K562 (cell line): ENCODE data around the gene WBP2NL. TPM values are rescaled to one million over a fixed set of nuclear protein-coding genes. Genes with fewer than 3 reads are reported as not detected.

Experiments used
- ATAC-seq: fragments of 200-7000 bp; cut with Tn5 transposase; 3 replicates; pipeline ENCODE4 v1.9.1; 2020; ENCODE audit warnings: moderate library complexity
- BruUV-seq: library from RNA; stranded (reverse); fragments of 400-500 nt; replicated peaks from 2 replicates; lab custom pipeline; 2021; lab: Mats Ljungman, UMichigan
- CTCF ChIA-PET: fragments of 300-600 bp; formaldehyde crosslinking; extraction: SDS; loops from one replicate; lab custom pipeline; 2021; ENCODE audit warnings: low intra/inter-chr PET ratio; lab: Yijun Ruan, JAX
- POLR2A ChIA-PET: fragments of 300-600, 350-650 bp; sonication (Branson Sonifier 250); formaldehyde crosslinking; extraction: SDS; loops from one replicate; lab custom pipeline; 2021; ENCODE audit warnings: antibody characterized with exemption, inconsistent platforms; lab: Yijun Ruan, JAX
- DNase-seq, 4 experiments: peaks; one replicate each; pipeline versions ENCODE4 v3.0.0 to v3.0.0-alpha.2; 2011 to 2018; ENCODE audit warnings: low spot score in 3 of 4, mixed read lengths in 3 of 4; ENCODE audit errors: extremely low read depth in 1 of 4
- FAIRE-seq: peaks from 2 replicates; lab custom pipeline; 2011; peaks lifted over from hg19 to GRCh38; lab: Jason Lieb, UNC
- H2AFZ ChIP-seq: 2 replicates; pipeline ENCODE4 v1.6.0; 2011; ENCODE audit warnings: low read depth, low read length, control low read depth, inconsistent platforms
- H3K27ac ChIP-seq: fragments of 200-600 bp; 3 replicates; pipeline ENCODE4 v1.8.0; 2011; ENCODE audit warnings: low read depth, mild to moderate bottlenecking, control low read depth, inconsistent platforms, low read length, moderate library complexity, mixed read lengths; ENCODE audit errors: extremely low read depth
- H3K27me3 ChIP-seq, 2 experiments: fragments of 300-600 bp in 1 of 2; 2 replicates in 1 of 2; 3 replicates in 1 of 2; pipeline versions ENCODE4 v1.6.0 to v1.8.0; 2011; ENCODE audit warnings: inconsistent platforms in 2 of 2, low read length in 2 of 2, mild to moderate bottlenecking in 1 of 2, mixed read lengths in 1 of 2, moderate library complexity in 1 of 2; ENCODE audit not compliant: control insufficient read depth in 2 of 2, insufficient read depth in 2 of 2
- H3K36me3 ChIP-seq: fragments of 300-600 bp; 3 replicates; pipeline ENCODE4 v1.8.0; 2011; ENCODE audit warnings: mild to moderate bottlenecking, low read length, inconsistent platforms; ENCODE audit not compliant: control insufficient read depth, insufficient read depth
- H3K4me1 ChIP-seq, 2 experiments: fragments of 200-600 bp in 1 of 2; replicated peaks in 1 of 2; 2 replicates in 1 of 2; 3 replicates in 1 of 2; pipeline versions ENCODE4 v1.5.1 to v1.8.0; 2011; ENCODE audit warnings: inconsistent platforms in 2 of 2, low read length in 2 of 2, mild to moderate bottlenecking in 1 of 2, mixed read lengths in 1 of 2, moderate library complexity in 1 of 2; ENCODE audit not compliant: control insufficient read depth in 2 of 2, insufficient read depth in 2 of 2
- H3K4me2 ChIP-seq: 2 replicates; pipeline ENCODE4 v1.6.1; 2011; ENCODE audit warnings: low read length, control low read depth, inconsistent platforms, mixed read lengths; ENCODE audit not compliant: insufficient read depth
- H3K4me3 ChIP-seq: fragments of 200-600 bp; sonication (generic), shearing (Covaris generic); 2 replicates; pipeline ENCODE4 v1.5.1; 2016; ENCODE audit warnings: control low read depth, inconsistent platforms
- H3K79me2 ChIP-seq: fragments of 200-600 bp; 3 replicates; pipeline ENCODE4 v1.8.0; 2011; ENCODE audit warnings: low read length, inconsistent platforms; ENCODE audit not compliant: control insufficient read depth, insufficient read depth
- H3K9ac ChIP-seq, 2 experiments: 2 replicates each; pipeline versions ENCODE4 v1.6.0 to v1.6.1; 2011; ENCODE audit warnings: low read depth in 2 of 2, low read length in 2 of 2, control low read depth in 1 of 2, inconsistent platforms in 1 of 2, mild to moderate bottlenecking in 1 of 2, mixed read lengths in 1 of 2; ENCODE audit not compliant: insufficient read depth in 1 of 2
- H3K9me1 ChIP-seq: one replicate; pipeline ENCODE4 v1.6.0; 2011; ENCODE audit warnings: inconsistent platforms, mild to moderate bottlenecking, low read length, moderate library complexity; ENCODE audit not compliant: control insufficient read depth, insufficient read depth
- H3K9me3 ChIP-seq: replicated peaks from 2 replicates; pipeline ENCODE4 v1.5.1; 2011; ENCODE audit warnings: low read depth, low read length, inconsistent platforms; ENCODE audit not compliant: control insufficient read depth, insufficient read depth
- H4K20me1 ChIP-seq: replicated peaks from 2 replicates; pipeline ENCODE4 v1.6.1; 2011; ENCODE audit warnings: low read length, inconsistent platforms, mixed read lengths; ENCODE audit not compliant: control insufficient read depth, insufficient read depth
- CHD7 ChIP-seq: fragments of 200-600 bp; sonication (generic); IDR thresholded peaks from one replicate; pipeline ENCODE4 v1.6.1; 2012; ENCODE audit warnings: mild to moderate bottlenecking, low read depth, low read length, inconsistent platforms
- ESRRA ChIP-seq: fragments of 450-650 bp; IDR thresholded peaks from 2 replicates; pipeline ENCODE4 v1.6.1; 2014; ENCODE audit warnings: low read depth, mild to moderate bottlenecking, moderate library complexity, borderline replicate concordance
- MLX ChIP-seq, 2 experiments: fragments of 450-650 bp in 1 of 2; sonication (generic) in 1 of 2; formaldehyde crosslinking; conservative IDR thresholded peaks; 2 replicates each; pipeline versions ENCODE4 v1.4.0 to v1.8.1; 2020 to 2022; ENCODE audit warnings: mild to moderate bottlenecking in 1 of 2, missing genetic modification reagents in 1 of 2
- NFATC3 ChIP-seq: fragments of 450-650 bp; IDR thresholded peaks from 2 replicates; pipeline ENCODE4 v1.6.1; 2017; ENCODE audit warnings: mild to moderate bottlenecking
- NR2F6 ChIP-seq: fragments of 450-650 bp; formaldehyde crosslinking; IDR thresholded peaks from 2 replicates; pipeline ENCODE4 v1.4.0; 2020; ENCODE audit warnings: mild to moderate bottlenecking
- NR3C1 ChIP-seq: sonication (generic); formaldehyde crosslinking; IDR thresholded peaks from 2 replicates; pipeline ENCODE4 v1.8.1; 2022; ENCODE audit warnings: missing genetic modification reagents
- SMARCB1 ChIP-seq: IDR thresholded peaks from 2 replicates; pipeline ENCODE4 v1.6.1; 2011; ENCODE audit warnings: improper control_type of control experiment, low read depth; ENCODE audit not compliant: insufficient read length
- ZNF764 ChIP-seq: fragments of 250-450 bp; sonication (Bioruptor Pico); IDR thresholded peaks from 2 replicates; pipeline ENCODE4 v1.4.0; 2020; ENCODE audit warnings: low read depth, mild to moderate bottlenecking, moderate library complexity
- ZNF830 ChIP-seq: fragments of 250-450 bp; sonication (Bioruptor Pico); IDR thresholded peaks from 2 replicates; pipeline ENCODE4 v1.5.0; 2021; ENCODE audit warnings: mild to moderate bottlenecking
- WGBS: fragments of 100-300 bp; shearing (Covaris generic); methylation state at CpG from one replicate; pipeline ENCODE4 v1.1.6; 2016; ENCODE audit warnings: low coverage, mixed read lengths; ENCODE audit not compliant: insufficient coverage; ENCODE audit errors: missing lambda C conversion rate; 5-methylcytosine and 5-hydroxymethylcytosine counted together
- in situ Hi-C: fragments of 300-500 bp; cut with MboI; formaldehyde crosslinking; loops from 4 replicates; pipeline ENCODE4 v1.15.0; 2018; ENCODE audit warnings: inconsistent platforms, mixed read lengths
- intact Hi-C: fragments of 100-400 bp; cut with micrococcal nuclease; formaldehyde crosslinking; loops from 2 replicates; pipeline ENCODE4 v1.14.2; 2022
- polyA plus RNA-seq, 8 experiments: library from polyadenylated mRNA; depleted of rRNA in 4 of 8; stranded (reverse) in 5 of 8; unstranded in 3 of 8; fragments of >200 nt; fragmentation: Nextera tagmentation in 2 of 8; fragmentation: Illumina TruSeq in 1 of 8; extraction: Ambion mirVana in 2 of 8; extraction: Trizol in 1 of 8; gene quantifications; 2 replicates each; pipeline versions ENCODE4 v1.2.1 to v1.2.3, GENCODE V29; 2011 to 2014; ENCODE audit warnings: inconsistent platforms in 1 of 8, missing spikeins in 1 of 8
- total RNA-seq, 7 experiments: library from RNA; depleted of rRNA in 6 of 7; stranded (reverse); fragments of >200 nt in 6 of 7; fragmentation: Illumina TruSeq in 2 of 7; extraction: Trizol in 2 of 7; gene quantifications; 2 replicates each; pipeline versions ENCODE4 v1.2.1 to v1.2.3, GENCODE V29; 2011 to 2021; ENCODE audit warnings: low replicate concordance in 1 of 7

The WBP2NL gene
- total and polyA plus RNA-seq, 9 of the 15 experiments (the other 6 are each of a cell fraction or from before 2014, with no cell fraction given) = not detected

- Histone ChIP-seq H3K4me2 (no peak overlapping the region), H2AFZ (no peak overlapping the region), H3K36me3 (peaks cover 41% of the 10 kb centered on the region; the same call in 2 of the 3 replicates), H4K20me1 (no peaks in the 10 kb centered on the region), H3K27me3 (no peaks in the 10 kb centered on the region), H3K27ac (no peak overlapping the region), H3K79me2 (peaks cover 21% of the 10 kb centered on the region), H3K9me3 (no peaks in the 10 kb centered on the region), H3K9ac (no peak overlapping the region), H3K4me1 (peaks cover 19 to 29% of the 10 kb centered on the region in 2 experiments; a peak in 4 of 5 replicates), H3K4me3 (no peak overlapping the region), H3K9me1 (peaks cover 2% of the 10 kb centered on the region)
- DNase-seq (no peak), FAIRE-seq (no peak), ATAC-seq (no peak)
- 96% methylated on average over 8 of the region's 10 CpGs for WGBS
- ChIA-PET CTCF (no interaction called here), POLR2A (no interaction called here)
- in situ Hi-C loops (no loop called here), intact Hi-C loops (no loop called here)
- no TSS peak for BruUV-seq
- TF ChIP-seq MLX (CRISPR knock-in tag; conservative IDR thresholded peaks at IDR 0.05) (no peak), ZNF830 (CRISPR knock-in tag) (no peak), NFATC3 (no peak), NR3C1 (CRISPR knock-in tag) (no peak), SMARCB1 (no peak), NR2F6 (CRISPR knock-in tag) (no peak), ESRRA (no peak), CHD7 (no peak), ZNF764 (CRISPR knock-in tag) (no peak)
These were observed 68.3 kb downstream of the WBP2NL start for GRCh38 chr22:42066937-42067336.
